Activated naive CD8-positive, alpha-beta T cell treated with anti-CD3 and anti-CD28 coated beads, Interleukin-2, amount 10 ng/mL, durations not matched to agents 7 days and 5 days (primary cell): ENCODE results near the gene C7orf33. TPM values are rescaled to one million over a fixed set of nuclear protein-coding genes. Genes with fewer than 3 reads are reported as not detected.
"Not testable (repeated sequence)": the region's sequence is repeated elsewhere in the genome, so short reads cannot be mapped to it uniquely, and the experiment has no call there.

ENCODE experiments used
- ATAC-seq: fragments of 150-1000 bp; cut with Tn5 transposase; one replicate; pipeline ENCODE4 v1.10.0; 2021; ENCODE audit warnings: low read depth, moderate library complexity
- POLR2A ChIA-PET: fragments of 350-600 bp; sonication (Branson Sonifier 250); formaldehyde crosslinking; loops from one replicate; lab custom pipeline; 2021; ENCODE audit warnings: antibody characterized with exemption; lab: Charles Lee
- DNase-seq: peaks from one replicate; pipeline ENCODE4 v3.0.0; 2021
- H3K27ac Mint-ChIP-seq: one replicate; pipeline ENCODE4 v1.8.0; 2022; ENCODE audit warnings: mild to moderate bottlenecking, mixed read lengths
- H3K27me3 Mint-ChIP-seq: one replicate; pipeline ENCODE4 v1.8.0; 2022; ENCODE audit warnings: mild to moderate bottlenecking, moderate library complexity, mixed read lengths
- H3K36me3 Mint-ChIP-seq: one replicate; pipeline ENCODE4 v1.8.0; 2021; ENCODE audit warnings: mild to moderate bottlenecking, mixed read lengths
- H3K4me1 Mint-ChIP-seq: one replicate; pipeline ENCODE4 v1.8.0; 2021; ENCODE audit warnings: mixed read lengths
- H3K4me3 Mint-ChIP-seq: one replicate; pipeline ENCODE4 v1.8.0; 2022; ENCODE audit warnings: mild to moderate bottlenecking, moderate library complexity, mixed read lengths
- H3K9me3 Mint-ChIP-seq: one replicate; pipeline ENCODE4 v1.8.0; 2021; ENCODE audit warnings: mixed read lengths
- total RNA-seq, 2 experiments: library from RNA; stranded (reverse); gene quantifications; one replicate each; pipeline ENCODE4 v1.2.3, GENCODE V29; 2021

C7orf33 gene
- total RNA-seq, 2 experiments from 2014 or later = not detected

GRCh38 chr7:148566736-148567135 is 23.8 kb upstream of the C7orf33 start:
- Mint-ChIP-seq H3K4me1 (peaks cover 19% of the 10 kb centered on the region), H3K27me3 (peaks cover 7% of the 10 kb centered on the region), H3K4me3 (no peak overlapping the region), H3K9me3 (peaks cover 3% of the 10 kb centered on the region), H3K27ac (no peak overlapping the region), H3K36me3 (no peaks in the 10 kb centered on the region)
- DNase-seq (no peak), ATAC-seq (no peak)
- POLR2A ChIA-PET = no interaction called here

- POLR2A ChIA-PET = no interaction called here
- DNase-seq (no peak), ATAC-seq (no peak)
- peaks cover 19% of the 10 kb centered on the region for H3K4me1 Mint-ChIP-seq
- no peak overlapping the region for H3K4me3 Mint-ChIP-seq
- H3K27me3 Mint-ChIP-seq = peaks cover 8% of the 10 kb centered on the region
- H3K27ac Mint-ChIP-seq = no peak overlapping the region
- H3K9me3 Mint-ChIP-seq = peaks cover 1% of the 10 kb centered on the region
- H3K36me3 Mint-ChIP-seq = no peaks in the 10 kb centered on the region
Observed at GRCh38 chr7:148567524-148567923, 23.0 kb upstream of the C7orf33 start.

GRCh38 chr7:148570510-148570909 is 20.1 kb upstream of the C7orf33 start:
- ATAC-seq (no peak), DNase-seq (no peak)
- Mint-ChIP-seq H3K4me1 (peaks cover 5% of the 10 kb centered on the region), H3K4me3 (no peak overlapping the region), H3K27me3 (peaks cover 16% of the 10 kb centered on the region), H3K9me3 (no peaks in the 10 kb centered on the region), H3K36me3 (no peaks in the 10 kb centered on the region), H3K27ac (no peak overlapping the region)
- POLR2A ChIA-PET = no interaction called here

GRCh38 chr7:148570973-148571372 is 19.6 kb upstream of the C7orf33 start:
- H3K36me3 Mint-ChIP-seq, H3K27ac Mint-ChIP-seq, POLR2A ChIA-PET, H3K4me3 Mint-ChIP-seq, ATAC-seq, H3K9me3 Mint-ChIP-seq, DNase-seq, H3K4me1 Mint-ChIP-seq: not testable (repeated sequence)
- H3K27me3 Mint-ChIP-seq = peaks cover 16% of the 10 kb centered on the region

GRCh38 chr7:148571381-148571780 is 19.2 kb upstream of the C7orf33 start:
- no peak overlapping the region for H3K4me3 Mint-ChIP-seq
- DNase-seq = no peak
- H3K27ac Mint-ChIP-seq = no peak overlapping the region
- H3K9me3 Mint-ChIP-seq = no peaks in the 10 kb centered on the region
- H3K36me3 Mint-ChIP-seq = no peaks in the 10 kb centered on the region
- no peak for ATAC-seq
- peaks cover 16% of the 10 kb centered on the region for H3K27me3 Mint-ChIP-seq
- POLR2A ChIA-PET = no interaction called here
- H3K4me1 Mint-ChIP-seq = peaks cover 11% of the 10 kb centered on the region

GRCh38 chr7:148572067-148572522 is 18.5 kb upstream of the C7orf33 start:
- POLR2A ChIA-PET = no interaction called here
- ATAC-seq (no peak), DNase-seq (no peak)
- no peaks in the 10 kb centered on the region for H3K9me3 Mint-ChIP-seq
- H3K27me3 Mint-ChIP-seq = peaks cover 16% of the 10 kb centered on the region
- no peak overlapping the region for H3K27ac Mint-ChIP-seq
- no peaks in the 10 kb centered on the region for H3K36me3 Mint-ChIP-seq
- peaks cover 13% of the 10 kb centered on the region for H3K4me1 Mint-ChIP-seq
- no peak overlapping the region for H3K4me3 Mint-ChIP-seq

GRCh38 chr7:148573581-148573980 is 17.0 kb upstream of the C7orf33 start:
- DNase-seq, H3K9me3 Mint-ChIP-seq, H3K4me3 Mint-ChIP-seq, POLR2A ChIA-PET, H3K36me3 Mint-ChIP-seq, H3K27ac Mint-ChIP-seq, ATAC-seq: not testable (repeated sequence)
- H3K27me3 Mint-ChIP-seq = peaks cover 12% of the 10 kb centered on the region
- H3K4me1 Mint-ChIP-seq = peaks cover 13% of the 10 kb centered on the region

GRCh38 chr7:148575640-148576411 is 14.7 kb upstream of the C7orf33 start:
- Mint-ChIP-seq H3K9me3 (no peaks in the 10 kb centered on the region), H3K4me3 (no peak overlapping the region), H3K4me1 (peaks cover 9% of the 10 kb centered on the region), H3K36me3 (no peaks in the 10 kb centered on the region), H3K27ac (no peak overlapping the region), H3K27me3 (peaks cover 9% of the 10 kb centered on the region)
- POLR2A ChIA-PET = interaction anchor here (0.9 to 1.6 kb wide), 2 partner anchors 123 to 229 kb away, joined by 7 to 8 read pairs; partner anchors contain the start of gene CUL1
- DNase-seq = peak; percentile 76
- peak; percentile 87 for ATAC-seq

GRCh38 chr7:148579366-148579765 is 11.2 kb upstream of the C7orf33 start:
- no peak for ATAC-seq
- no peaks in the 10 kb centered on the region for H3K36me3 Mint-ChIP-seq
- POLR2A ChIA-PET = interaction anchor here (0.6 kb wide), 1 partner anchor 218 kb away, joined by 6 read pairs; no protein-coding TSS in a partner anchor
- H3K4me3 Mint-ChIP-seq = no peak overlapping the region
- no peaks in the 10 kb centered on the region for H3K9me3 Mint-ChIP-seq
- no peak for DNase-seq
- H3K27ac Mint-ChIP-seq = no peak overlapping the region
- peaks cover 8% of the 10 kb centered on the region for H3K27me3 Mint-ChIP-seq
- H3K4me1 Mint-ChIP-seq = peaks cover 12% of the 10 kb centered on the region

- Mint-ChIP-seq H3K27ac (no peak overlapping the region), H3K9me3 (no peaks in the 10 kb centered on the region), H3K4me3 (no peak overlapping the region), H3K27me3 (peaks cover 4% of the 10 kb centered on the region), H3K36me3 (no peaks in the 10 kb centered on the region), H3K4me1 (peaks cover 19% of the 10 kb centered on the region)
- ATAC-seq (no peak), DNase-seq (no peak)
- POLR2A ChIA-PET = no interaction called here
Observed at GRCh38 chr7:148580446-148580845, 10.1 kb upstream of the C7orf33 start.

GRCh38 chr7:148581624-148582023 is 8.9 kb upstream of the C7orf33 start:
- Mint-ChIP-seq H3K4me3 (no peak overlapping the region), H3K27ac (no peak overlapping the region), H3K9me3 (no peaks in the 10 kb centered on the region), H3K4me1 (peaks cover 10% of the 10 kb centered on the region), H3K36me3 (no peaks in the 10 kb centered on the region), H3K27me3 (peaks cover 4% of the 10 kb centered on the region)
- POLR2A ChIA-PET = no interaction called here
- ATAC-seq (no peak), DNase-seq (no peak)

GRCh38 chr7:148584154-148584827 is 6.3 kb upstream of the C7orf33 start:
- Mint-ChIP-seq H3K4me1 (peaks cover 10% of the 10 kb centered on the region), H3K27me3 (peaks cover 10% of the 10 kb centered on the region), H3K4me3 (no peak overlapping the region), H3K27ac (no peak overlapping the region), H3K9me3 (no peaks in the 10 kb centered on the region), H3K36me3 (no peaks in the 10 kb centered on the region)
- ATAC-seq (no peak), DNase-seq (no peak)
- POLR2A ChIA-PET = interaction anchor here (1.9 kb wide), 1 partner anchor 114 kb away, joined by 7 read pairs; the partner anchor contains the start of gene CUL1

GRCh38 chr7:148585399-148585798 is 5.2 kb upstream of the C7orf33 start:
- Mint-ChIP-seq H3K9me3 (no peaks in the 10 kb centered on the region), H3K27ac (no peak overlapping the region), H3K27me3 (peaks cover 18% of the 10 kb centered on the region), H3K36me3 (no peaks in the 10 kb centered on the region), H3K4me3 (no peak overlapping the region), H3K4me1 (peaks cover 10% of the 10 kb centered on the region)
- POLR2A ChIA-PET = interaction anchor here (1.9 kb wide), 1 partner anchor 113 kb away, joined by 7 read pairs; the partner anchor contains the start of gene CUL1
- ATAC-seq = no peak
- DNase-seq = no peak
